GM21576 (cell line): Measurements from ENCODE around the gene RNF217.
"Not testable (repeated sequence)": the region's sequence is repeated elsewhere in the genome, so short reads cannot be mapped to it uniquely, and the experiment has no call there.

Experiments used
- ATAC-seq: cut with Tn5 transposase; IDR thresholded peaks from one replicate; pipeline ENCODE4 v1.9.1; 2021; ENCODE audit warnings: mild to moderate bottlenecking, moderate library complexity; ENCODE audit not compliant: unreplicated experiment

Gene RNF217

DNA sequence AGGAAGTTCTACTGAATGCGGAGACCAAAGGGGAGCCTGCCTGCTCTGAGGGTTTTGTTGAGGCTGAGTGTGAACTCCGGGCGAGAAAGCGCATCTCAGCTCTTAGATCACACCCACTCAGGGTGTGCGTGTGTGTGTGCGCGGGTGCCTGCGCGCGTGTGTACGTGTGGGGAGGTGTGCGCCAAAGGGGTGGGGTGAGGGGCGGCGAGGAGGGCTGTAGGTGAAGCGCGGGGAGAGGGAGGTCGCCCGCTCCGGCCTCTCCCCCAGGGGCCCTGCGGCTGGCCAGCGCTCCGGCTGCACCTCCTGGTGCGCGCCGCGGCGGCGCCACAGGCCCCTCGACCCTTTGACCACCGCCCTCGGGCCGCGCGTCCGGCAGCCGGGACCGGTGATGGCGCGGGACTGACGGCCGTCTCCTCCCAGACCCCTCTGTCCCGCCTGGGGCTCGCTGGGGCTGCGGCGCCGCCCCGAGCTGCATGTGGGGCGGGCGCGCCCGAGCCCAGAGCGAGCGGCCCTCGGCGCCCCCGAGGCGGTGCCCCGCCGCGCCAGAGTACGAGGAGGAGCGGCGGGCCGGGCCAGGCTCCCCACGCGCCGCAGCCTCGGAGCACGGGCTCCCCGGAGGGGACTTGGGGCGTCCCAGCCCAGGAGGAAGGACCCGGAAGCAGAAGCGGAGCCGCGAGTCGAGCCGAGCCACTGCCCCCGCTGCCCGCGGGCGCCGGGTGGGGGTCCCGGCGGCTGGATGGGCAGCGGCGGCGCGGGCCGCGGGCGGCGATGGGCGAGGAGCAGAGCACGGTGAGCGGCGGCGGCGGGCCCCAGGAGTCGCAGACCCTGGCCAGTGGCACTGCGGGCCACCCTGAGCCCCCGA lies at the start of gene RNF217:
RNF217 (plus strand) TSS at position 661 of the 862 bp plus-strand sequence; CDS start at position 769, 108 bp downstream.
- no peak for ATAC-seq

- ATAC-seq, result no peak
These were observed 49.2 kb upstream of the RNF217 start for GRCh38 chr6:124913056-124913455.

GRCh38 chr6:124917769-124918168 lies 44.5 kb upstream of the RNF217 start:
- no peak for ATAC-seq

DNA sequence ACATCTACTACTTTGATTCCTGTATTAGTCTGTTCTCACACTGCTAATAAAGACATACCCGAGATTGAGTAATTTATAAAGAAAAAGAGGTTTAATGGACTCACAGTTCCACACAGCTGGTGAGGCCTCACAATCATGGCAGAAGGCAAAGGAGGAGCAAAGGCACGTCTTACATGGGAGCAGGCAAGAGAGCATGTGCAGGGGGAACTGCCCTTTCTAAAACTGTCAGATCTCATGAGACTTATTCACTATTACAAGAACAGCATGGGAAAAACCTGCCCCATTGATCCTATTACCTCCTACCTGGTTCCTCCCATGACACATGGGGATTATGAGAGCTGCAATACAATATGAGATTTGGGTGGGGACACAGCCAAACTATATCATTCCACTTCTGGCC lies 42.5 kb upstream of the RNF217 start:
- ATAC-seq, result not testable (repeated sequence)

DNA sequence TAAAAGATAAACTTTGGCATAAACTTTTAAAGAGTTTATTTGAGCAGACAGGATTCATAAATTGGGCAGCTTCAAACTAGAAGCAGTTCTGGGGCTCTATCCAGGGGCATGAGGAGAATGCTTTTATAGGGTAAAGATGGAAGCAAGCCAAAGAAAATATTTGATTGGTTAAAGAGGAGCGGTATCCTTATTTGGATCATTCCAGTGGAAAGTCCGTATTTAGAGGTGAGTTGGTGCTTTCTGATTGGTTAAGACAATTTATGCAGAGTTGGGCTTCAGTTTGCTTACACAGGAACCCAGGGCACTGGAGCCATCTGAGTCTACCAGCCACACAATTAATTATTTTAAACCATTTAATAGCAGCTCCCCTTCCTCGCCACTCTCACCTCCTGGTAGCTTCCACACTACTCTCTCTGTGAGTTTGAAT lies 37.9 kb upstream of the RNF217 start:
- no peak for ATAC-seq

DNA sequence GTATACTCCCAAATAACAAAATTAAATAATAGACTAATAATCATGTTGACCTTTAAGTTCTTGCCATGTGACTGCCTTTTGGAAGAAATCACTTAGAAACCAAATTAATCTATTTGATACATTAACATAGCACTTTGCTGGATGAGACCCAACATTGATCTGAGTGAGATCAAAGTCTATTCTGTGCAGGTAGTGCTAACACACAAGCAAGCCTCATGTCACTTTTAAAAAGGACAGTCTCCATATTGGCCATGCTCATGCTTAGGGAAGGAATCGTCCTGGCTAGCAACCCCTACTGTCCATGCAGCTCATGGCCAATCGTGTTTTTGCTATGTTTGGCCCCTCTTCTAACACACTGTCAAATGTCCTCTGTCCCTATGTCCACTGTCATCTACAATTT lies 35.8 kb upstream of the RNF217 start:
- ATAC-seq, result no peak

DNA sequence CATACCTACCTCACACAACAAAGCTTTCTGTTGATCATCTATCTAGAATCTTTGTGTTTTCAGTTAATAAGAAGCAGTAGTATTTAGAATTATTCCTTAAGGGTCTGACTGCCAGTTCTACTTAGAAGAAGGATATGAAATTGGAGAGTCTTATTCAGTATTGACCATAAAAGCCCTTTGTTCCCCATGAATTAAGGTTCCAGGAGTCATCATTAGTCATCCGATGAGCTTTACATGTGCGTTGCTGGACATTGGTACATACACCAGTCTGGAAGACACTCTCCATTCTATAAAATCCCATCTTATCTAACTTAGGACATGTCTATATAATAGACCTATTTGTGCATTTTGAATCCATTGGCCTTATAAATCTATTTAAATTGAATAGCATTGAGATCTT lies 34.4 kb upstream of the RNF217 start:
- no peak for ATAC-seq

DNA sequence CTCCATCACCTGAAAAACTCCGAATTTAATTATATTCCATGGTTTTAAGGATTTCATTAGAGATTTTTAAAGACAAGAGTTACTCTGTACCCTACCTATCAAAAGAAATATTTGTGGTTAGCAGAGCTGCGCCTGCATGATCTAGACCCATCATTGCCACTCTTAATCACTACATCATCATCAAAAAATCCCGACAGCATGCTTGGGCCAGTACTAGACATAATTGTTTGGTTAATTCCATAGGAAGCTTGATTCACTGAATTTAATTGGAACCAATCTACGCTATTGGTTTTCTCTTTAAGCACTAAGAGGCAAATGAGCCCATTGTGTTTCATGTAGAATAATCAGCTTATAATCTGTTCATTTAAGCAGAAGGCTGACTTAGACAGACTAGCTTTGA lies 33.4 kb upstream of the RNF217 start:
- no peak for ATAC-seq

GRCh38 chr6:124937645-124938044 lies 24.6 kb upstream of the RNF217 start:
- ATAC-seq, result no peak

DNA sequence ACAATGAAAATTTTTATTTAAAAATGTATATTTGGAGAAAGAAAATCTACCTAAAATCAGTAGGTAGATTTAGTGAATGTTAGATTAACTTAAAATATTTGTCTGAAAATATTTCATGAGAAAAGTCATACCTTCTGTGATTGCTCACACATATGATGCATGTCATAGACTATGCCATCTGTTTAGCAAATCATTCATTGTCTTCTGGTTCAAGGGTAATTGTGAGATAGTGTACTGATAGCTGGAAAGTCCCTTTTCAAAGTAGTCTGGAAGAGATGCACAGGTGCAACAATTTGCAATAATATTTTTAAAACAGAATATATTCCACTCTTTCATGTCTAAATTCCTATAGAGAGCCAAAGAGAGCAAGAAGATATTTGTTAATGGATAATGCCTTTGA lies 21.0 kb upstream of the RNF217 start:
- ATAC-seq, result no peak

DNA sequence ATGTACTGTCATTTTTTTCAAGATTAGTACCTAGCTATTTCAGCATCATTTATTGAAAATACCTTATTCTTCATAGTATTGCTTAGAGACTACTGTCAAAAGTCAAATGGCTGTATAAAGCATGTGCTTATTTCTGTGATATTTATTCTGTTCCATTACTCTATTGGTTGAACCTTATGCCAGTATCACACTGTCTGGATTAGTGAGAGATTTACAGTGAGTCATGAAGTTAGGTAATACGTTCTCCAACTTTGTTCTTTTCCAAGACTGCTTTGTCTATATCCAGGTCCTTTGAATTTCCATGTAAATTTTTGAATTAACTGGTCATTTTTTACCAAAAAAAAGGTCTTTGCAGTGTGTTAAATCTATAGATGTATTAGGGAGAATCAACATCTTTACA lies 18.6 kb upstream of the RNF217 start:
- ATAC-seq, result no peak

GRCh38 chr6:124947971-124948451 lies 14.2 kb upstream of the RNF217 start:
- ATAC-seq, result no peak

GRCh38 chr6:124949706-124950105 lies 12.5 kb upstream of the RNF217 start:
- no peak for ATAC-seq

DNA sequence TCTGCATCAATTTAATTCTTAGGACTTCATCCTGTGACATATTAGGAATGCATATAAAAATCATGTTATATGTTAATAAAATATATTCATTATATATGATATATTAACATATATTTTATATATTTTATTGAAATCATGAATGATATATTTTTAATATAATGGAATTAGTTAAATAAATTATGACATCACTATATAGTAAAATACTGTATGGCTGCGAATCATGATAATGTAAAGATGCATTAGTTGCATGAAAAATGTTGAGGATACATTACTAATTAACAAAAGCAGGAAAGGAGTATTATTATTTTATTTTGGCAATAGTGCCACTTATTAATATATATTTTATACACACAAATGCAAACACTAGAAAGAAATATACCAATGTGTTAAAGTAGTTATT lies 8.4 kb upstream of the RNF217 start:
- ATAC-seq, result no peak

DNA sequence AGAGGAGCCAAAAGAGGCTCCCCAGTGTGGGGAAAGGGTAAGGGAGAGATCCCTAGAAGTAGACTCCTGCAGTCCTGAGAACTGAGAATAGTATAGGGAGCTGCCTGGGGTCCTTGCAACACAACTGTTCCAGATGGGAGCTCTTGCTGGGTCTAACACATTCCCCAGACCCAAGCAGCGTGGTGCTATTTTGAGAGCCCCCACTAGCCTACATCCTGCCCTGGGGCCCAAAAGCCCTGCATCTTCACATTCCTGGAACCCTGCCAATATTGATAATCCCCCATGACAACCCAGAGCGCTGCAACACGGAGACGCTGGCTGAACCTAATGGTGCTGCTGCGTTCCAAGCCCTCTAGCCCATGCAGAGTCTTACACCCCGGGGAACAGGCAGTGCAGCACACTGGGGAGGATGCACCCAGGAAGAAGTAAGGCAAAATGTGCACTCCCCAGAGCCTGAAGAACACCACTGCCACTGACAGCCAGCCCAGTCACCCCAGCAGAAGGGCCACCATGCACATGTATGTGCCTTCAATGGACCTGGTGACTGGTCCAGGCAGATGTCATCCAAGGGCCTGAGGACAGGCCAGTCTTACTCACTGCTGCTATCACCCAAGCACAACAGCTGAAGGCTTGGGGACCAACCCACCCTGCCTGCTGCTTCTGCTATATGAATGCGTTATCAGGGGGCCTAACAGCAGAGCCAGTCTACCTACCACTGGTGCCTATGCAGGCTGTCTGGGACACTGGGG lies 7.0 kb upstream of the RNF217 start:
- ATAC-seq, result no peak

GRCh38 chr6:124956018-124956417 lies 6.2 kb upstream of the RNF217 start:
- ATAC-seq, result no peak

- no peak for ATAC-seq
These were observed 4.1 kb upstream of the RNF217 start for GRCh38 chr6:124958149-124958548.

GRCh38 chr6:124958759-124959354 lies 3.4 kb upstream of the RNF217 start:
- ATAC-seq, result no peak

GRCh38 chr6:124960757-124961463 lies 1.3 kb upstream of the RNF217 start:
- no peak for ATAC-seq

GRCh38 chr6:124961464-124961776 lies 817 bp upstream of the RNF217 start:
- ATAC-seq, result no peak
